ENCODE measurements around the gene CLEC4G.

DNA sequence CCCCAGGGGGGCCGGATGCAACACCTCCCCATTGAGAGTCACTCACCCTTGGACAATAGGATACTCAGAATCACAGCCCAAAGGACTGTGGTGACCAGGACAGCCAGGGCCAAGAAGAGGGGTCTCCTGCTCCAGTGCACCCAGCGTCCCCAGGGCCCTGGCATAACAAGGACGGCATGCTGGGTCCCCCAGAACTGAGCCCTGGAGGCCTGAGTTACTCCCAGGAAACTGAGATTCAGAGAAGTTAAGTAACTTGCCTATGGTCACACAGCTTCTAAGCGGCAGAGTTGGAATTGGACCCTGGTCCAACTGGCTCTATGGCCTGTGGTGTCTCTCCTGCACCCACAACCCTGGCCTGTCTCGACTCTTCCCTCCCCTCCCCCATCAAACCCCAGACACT, 295 bp downstream of the CLEC4G start:
- TF ChIP-seq, protein P1, sequence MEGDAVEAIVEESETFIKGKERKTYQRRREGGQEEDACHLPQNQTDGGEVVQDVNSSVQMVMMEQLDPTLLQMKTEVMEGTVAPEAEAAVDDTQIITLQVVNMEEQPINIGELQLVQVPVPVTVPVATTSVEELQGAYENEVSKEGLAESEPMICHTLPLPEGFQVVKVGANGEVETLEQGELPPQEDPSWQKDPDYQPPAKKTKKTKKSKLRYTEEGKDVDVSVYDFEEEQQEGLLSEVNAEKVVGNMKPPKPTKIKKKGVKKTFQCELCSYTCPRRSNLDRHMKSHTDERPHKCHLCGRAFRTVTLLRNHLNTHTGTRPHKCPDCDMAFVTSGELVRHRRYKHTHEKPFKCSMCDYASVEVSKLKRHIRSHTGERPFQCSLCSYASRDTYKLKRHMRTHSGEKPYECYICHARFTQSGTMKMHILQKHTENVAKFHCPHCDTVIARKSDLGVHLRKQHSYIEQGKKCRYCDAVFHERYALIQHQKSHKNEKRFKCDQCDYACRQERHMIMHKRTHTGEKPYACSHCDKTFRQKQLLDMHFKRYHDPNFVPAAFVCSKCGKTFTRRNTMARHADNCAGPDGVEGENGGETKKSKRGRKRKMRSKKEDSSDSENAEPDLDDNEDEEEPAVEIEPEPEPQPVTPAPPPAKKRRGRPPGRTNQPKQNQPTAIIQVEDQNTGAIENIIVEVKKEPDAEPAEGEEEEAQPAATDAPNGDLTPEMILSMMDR (conservative IDR thresholded peaks at IDR 0.05), result no peak
- no peak for TF ChIP-seq ZFX (IDR thresholded peaks at IDR 0.05)

All from C4-2B (cell line).